T47D (cell line): ENCODE measurements around the gene NPIPB2.

ENCODE experiments used
- DNase-seq, 2 experiments: peaks; one replicate each; pipeline versions ENCODE4 v3.0.0 to v3.0.0-alpha.2; 2011 to 2012; ENCODE audit warnings: low read depth in 1 of 2, low spot score in 1 of 2
- JUND ChIP-seq: IDR thresholded peaks from 2 replicates; pipeline ENCODE4 v1.6.1; 2012; ENCODE audit warnings: low read depth
- in situ Hi-C: cut with HindIII; loops from 2 replicates; pipeline ENCODE4 v1.10.0; 2016; ENCODE audit warnings: low sequenced_read_pairs, low pct_unique_long_range_greater_than_20kb

NPIPB2 gene

DNA sequence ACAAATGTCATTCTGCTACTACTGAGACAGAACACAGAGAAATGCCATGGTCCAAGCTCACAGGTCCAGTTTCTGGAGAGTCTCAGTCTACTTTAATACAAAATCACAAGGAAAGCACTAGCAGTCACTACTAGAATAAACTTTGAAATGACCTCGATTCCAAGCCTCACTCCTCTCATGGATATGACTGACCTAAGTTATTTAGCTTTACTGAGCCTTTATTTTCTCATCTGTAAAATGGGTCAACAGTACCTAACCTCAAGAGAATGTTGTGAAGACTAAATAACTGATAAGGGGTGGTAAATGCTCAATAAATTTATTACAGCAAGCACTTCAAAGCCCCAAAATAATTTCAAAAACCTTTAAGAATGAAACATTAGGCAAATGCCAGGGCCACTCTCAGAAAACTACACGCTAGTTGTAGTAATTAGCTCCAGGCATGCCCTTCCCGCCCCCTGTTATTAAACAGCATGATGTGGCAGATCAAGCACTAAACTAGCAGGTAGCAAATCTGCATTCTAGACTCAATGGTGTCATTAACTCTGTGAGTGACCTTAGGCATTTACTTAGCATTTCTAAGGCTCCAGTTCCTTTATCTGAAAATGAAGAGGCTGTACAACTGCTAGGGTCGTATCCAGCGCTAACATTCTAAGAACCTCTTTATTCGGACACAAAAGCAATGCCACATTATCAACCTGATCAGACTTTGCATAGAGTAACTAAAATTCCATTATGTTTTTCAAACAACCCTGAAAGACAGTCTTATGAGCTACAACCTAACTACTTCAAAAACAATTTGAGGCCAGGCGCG, 34.5 kb downstream of the NPIPB2 start:
- no peak for DNase-seq
- in situ Hi-C loops, result no loop called here
- no peak for TF ChIP-seq JUND

DNA sequence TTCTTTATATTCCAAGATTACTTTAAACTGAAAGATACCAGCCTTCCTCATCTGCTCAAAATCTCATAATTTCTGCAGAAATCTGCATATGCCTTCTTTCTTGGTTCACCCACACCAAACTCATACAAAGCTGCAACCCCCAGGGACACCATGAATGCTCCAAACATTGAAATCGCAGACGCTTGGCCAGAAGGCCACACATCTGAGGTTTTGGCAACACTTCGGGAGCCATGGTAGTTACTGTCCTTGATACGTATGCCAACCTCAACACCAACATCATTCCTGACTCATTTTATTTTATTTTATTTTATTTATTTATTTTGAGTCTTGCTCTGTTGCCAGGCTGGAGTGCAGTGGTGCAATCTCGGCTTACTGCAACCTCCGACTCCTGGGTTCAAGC, 37.9 kb downstream of the NPIPB2 start:
- DNase-seq, result no peak
- TF ChIP-seq JUND, result no peak
- in situ Hi-C loops, result no loop called here

DNA sequence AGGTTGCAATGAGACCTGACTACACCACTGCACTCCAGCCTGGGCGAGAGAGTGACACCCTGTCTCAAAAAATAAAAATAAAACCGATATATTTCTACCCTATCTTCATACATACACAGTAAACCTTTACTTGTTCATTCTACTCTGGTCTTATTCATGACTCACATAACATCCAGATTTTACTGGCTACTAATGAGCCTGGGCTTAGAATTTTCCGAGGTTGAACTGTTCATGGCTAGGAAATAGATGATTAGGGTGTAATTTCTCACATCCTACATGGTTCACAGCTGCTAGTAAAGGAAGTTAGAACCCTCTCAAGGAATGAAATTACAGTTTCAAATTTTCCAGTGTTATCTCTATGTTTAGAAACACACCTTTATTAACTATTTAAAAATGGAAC, 40.8 kb downstream of the NPIPB2 start:
- in situ Hi-C loops, result no loop called here
- TF ChIP-seq JUND, result no peak
- DNase-seq, result no peak

DNA sequence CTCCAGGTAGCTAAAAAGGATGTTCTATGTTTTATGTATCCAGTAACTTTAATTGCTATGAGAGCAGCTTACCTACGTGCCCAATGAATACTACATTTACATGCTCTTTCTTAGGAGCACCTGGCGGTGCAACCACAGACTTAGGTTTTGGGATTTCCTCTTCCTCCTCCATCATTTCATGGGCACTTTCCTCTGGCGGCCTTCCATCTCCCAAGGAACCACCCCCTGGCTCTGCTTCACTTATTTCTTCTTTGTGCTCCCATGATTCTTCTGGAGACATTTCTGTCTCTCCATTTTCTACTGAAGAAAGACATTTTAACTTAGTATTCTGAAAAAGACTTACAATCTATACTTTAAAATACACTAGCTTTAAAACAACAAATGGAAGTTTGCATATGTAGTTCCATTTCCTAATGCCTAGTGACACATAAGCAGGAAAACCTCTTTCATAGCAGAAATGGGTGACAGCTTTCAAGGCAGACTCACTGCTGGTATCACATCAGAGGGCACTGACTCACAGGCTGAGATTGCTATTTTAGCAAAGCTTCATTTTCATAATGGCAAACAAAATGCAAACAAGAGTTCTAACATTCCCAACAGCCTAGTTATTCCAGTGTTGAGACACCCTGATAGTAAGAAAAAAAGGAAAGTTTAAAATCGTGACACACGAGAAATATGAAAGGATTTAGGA, 45.2 kb downstream of the NPIPB2 start:
- no peak for TF ChIP-seq JUND
- no peak for DNase-seq
- in situ Hi-C loops, result no loop called here

DNA sequence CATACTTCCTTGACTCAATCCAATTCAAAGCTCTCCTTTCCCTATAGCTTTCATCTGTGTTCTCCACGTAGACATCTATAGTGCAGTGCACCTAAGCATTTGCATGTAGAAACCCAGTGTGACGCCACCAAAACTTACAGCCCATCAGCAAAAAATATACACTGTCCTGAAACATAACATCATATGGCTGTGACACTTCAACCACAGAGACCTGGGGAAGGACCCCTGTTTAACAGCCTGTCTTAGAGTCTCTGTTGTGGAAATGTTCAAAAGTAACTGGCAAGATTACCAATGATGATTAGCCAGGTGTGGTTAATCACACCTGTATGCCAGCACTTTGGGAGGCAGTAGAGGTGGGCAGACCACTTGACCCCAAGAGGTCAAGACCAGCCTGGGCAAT, 48.3 kb downstream of the NPIPB2 start:
- no peak for TF ChIP-seq JUND
- in situ Hi-C loops, result no loop called here

DNA sequence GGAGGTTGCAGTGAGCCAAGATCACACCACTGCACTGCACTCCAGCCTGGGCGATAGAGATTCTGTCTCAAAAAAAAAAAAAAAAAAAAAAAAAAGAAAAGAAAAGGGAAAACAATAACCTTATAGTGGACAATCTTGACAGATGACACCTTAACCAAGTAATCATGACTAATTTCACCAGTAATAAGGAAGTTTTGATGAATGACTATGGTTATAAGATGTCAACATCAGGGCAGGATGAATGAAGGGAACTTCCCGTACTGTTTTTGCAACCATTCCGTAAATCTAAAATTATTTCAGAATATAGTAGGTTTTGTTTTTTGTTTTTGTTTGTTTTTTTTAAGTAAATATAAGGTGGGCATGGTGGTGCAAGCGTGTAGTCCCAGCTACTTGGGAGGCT, 49.1 kb downstream of the NPIPB2 start:
- in situ Hi-C loops, result no loop called here
- no peak for TF ChIP-seq JUND
- DNase-seq, result no peak

More for the DNA sequence above, 48.3 kb downstream of the NPIPB2 start:
- no peak for DNase-seq

DNA sequence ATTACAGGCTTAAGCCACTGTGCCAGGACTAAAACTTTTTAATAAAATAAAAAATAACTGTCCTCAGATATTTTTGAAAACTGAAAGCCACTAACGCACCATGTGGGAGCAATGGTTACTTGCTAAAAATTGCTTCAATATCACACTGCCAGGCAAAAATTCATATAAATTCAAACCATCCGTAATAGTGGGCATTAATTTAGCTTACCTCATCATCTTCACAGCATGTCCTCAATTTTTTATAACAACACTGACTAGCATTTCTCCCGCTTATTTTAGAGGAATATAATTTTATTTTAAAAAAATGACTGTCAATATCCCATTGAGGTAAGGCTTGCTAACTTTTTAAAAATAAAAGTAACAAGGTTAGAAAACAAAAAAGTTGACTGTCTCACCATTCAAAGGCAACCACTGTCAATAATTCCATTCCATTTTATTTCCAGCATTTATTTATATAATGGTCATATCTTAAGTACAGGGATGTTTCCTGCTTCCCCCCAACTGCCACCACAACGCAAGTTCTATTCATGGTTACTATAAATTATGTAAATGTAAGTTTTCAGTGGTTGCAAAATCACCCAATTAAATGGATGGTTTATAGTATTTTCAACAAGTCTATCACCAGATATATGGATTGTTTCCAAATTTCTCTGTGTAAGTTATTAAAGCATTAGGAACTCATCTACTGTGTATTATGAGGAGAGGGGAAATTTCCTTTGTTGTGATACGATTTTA, 51.4 kb downstream of the NPIPB2 start:
- TF ChIP-seq JUND, result no peak
- no peak for DNase-seq
- in situ Hi-C loops, result no loop called here

DNA sequence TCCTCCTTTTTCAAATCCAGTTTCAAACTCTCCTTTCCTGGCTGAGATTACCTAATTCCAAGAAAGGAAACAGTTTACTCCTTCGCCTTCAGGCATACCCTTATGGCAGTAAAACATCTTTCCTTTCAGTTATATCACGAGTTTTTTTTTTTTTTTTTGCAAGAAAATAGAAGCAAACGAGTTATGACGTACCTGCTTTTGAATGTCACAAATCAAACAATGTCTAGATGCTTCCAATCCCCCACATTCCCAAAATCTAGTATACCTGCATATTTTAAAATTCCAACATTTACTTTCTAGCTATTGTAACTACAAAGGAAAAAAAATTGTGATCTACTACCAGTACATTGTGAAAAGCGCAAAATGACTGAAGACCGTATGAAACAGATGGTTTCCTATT, 55.0 kb downstream of the NPIPB2 start:
- TF ChIP-seq JUND, result no peak
- DNase-seq, result no peak
- in situ Hi-C loops, result no loop called here

DNA sequence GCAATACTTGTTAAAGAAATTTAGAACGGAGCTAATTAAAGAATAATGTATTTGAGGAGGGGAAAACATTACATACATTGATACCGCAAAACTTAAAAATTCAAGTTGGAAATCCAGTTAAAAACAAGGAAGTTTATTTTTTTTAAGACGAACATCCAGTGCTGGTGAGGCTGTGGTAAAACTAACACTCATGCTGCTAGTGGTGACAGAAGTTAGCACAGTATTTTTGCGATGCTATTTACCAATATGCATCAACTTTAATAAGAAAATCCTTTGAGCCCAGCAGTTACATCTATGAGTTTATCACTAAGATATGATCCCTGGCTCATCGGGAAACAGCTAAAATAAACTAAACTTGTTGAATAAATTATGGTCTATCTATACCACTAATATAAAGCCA, 57.8 kb downstream of the NPIPB2 start:
- DNase-seq, result no peak
- in situ Hi-C loops, result no loop called here
- no peak for TF ChIP-seq JUND

DNA sequence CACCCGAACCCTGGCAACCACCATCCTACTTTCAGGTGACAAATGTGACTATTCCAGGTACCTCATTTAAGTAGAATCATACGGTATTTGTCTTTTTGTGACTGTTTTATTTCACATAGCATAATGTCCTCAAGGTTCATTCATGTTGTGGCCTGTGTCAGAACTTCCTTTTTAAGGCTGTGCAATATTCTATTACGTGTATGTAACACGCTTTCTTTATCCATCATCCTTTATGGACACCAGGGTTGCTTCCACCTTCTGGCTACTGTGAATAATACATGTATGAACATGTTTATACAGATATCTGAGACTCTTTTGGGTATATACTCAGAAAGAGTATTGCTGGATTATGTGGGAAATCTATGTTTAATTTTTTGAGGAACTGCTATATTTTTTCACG, 61.8 kb downstream of the NPIPB2 start:
- TF ChIP-seq JUND, result no peak
- in situ Hi-C loops, result no loop called here
- no peak for DNase-seq

DNA sequence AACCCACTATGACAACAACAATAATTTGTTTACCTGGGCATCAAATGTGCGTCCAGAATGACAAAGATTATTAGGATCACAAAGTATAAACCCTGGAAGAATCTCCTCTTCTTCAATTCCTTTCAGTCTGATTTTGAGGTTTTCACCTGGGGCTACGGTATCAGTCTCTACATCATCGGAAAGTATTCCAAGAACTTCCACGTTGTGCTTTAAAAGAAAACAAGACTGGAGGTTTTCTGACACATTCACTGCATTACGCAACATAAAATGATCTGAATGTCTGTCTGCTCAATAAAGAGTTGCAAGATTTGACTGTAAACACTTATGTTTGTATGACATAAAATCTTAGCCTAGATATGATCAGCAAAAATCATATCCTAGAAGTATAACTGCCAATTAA, 64.5 kb downstream of the NPIPB2 start:
- in situ Hi-C loops, result no loop called here
- DNase-seq, result no peak
- TF ChIP-seq JUND, result no peak
